GM18867 (cell line): ENCODE measurements around the gene SLC25A29.
"Not testable (repeated sequence)": the region's sequence is repeated elsewhere in the genome, so short reads cannot be mapped to it uniquely, and the experiment has no call there.

Experiments used
- ATAC-seq: cut with Tn5 transposase; IDR thresholded peaks from one replicate; pipeline ENCODE4 v1.9.1; 2021; ENCODE audit warnings: mild to moderate bottlenecking, moderate library complexity; ENCODE audit not compliant: unreplicated experiment

The SLC25A29 gene

DNA sequence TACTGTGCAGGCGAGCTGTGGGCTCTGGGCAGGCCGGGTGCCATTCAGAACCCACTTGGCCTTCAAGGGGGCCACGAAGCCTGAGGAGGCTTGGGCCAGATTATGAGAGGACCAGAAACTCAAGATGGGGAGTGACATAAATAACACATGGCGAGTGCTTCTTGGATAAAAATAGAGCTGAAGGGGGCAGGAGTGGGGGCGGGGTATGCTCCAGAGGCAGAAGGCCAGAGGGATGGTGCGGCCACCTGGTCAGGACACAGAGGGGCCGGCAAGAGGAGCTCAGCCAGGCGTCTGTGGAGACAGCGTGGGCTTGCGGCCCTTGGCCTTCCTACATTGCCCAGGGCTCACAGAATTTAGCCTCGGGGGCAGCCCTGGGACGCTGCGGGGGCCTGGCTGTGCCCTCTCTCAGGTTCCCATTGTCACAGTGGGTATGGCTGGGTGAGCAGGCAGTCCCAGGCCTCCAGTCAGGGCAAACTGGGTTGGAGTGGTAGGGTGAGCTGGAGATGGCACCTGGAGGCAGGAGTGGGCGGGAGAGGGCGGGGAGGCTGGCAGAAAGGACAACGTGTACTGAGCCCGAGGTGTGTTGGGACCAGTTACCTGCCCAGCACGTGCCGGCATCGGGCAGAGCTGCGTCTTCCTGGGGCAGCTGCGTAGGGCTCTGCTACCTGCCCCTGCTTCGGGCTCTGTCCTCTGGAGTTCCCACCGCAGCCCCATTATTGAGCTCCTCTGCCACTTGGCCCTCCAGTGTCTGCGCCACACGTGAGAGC is 7.4 kb upstream of the SLC25A29 start:
- ATAC-seq: no peak

DNA sequence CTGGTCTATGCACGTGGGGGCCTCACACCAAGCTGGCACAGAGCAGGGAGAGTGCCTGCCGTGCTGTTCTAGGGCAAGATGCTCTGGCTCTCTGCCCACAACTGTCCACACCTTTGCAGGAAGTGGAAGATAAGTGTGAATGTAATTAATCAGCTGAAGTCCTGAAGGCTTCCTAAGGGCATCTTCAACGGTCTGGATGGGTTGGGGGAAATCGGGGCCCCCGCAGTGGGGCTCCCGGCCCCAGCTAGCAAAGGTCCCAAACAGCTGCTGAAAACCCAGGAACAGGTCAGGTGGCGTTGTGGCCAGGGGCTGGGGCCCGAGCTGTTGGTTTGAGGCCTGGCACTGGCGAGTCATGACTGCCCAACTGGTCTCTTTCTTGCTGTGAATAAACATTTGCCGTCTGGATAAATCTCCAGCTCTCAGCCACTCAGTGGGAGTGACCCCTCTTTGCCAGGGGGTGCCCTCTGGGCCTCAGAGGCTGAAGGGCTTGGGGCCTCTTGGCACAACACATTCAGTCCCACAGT is 6.7 kb upstream of the SLC25A29 start:
- no peak for ATAC-seq

DNA sequence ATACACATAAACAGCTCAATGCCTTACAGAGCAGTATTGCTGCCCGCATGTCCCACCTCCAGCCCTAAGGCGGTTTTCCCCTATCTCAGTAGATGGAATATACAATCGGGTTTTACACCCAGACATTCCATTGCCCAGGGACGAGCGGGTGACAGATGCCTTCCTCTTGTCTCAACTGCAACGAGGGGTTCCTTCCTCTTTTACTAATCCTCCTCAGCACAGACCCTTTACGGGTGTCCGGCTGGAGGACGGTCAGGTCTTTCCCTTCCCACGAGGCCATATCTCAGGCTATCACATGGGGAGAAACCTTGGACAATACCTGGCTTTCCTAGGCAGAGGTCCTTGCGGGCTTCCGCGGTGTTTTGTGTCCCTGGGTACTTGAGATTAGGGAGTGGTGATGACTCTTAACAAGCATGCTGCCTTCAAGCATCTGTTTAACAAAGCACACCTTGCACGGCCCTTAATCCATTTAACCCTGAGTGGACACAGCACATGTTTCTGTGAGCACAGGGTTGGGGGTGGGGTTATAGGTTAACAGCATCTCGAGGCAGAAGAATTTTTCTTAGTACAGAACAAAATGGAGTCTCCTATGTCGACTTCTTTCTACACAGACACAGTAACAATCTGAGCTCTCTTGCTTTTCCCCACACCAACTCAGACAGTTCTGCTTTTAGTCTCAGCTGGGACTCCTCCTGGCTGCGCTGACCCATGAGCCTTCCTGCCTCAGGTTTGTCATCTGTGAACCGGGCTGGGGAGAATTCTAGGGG is 6.0 kb upstream of the SLC25A29 start:
- not testable (repeated sequence) for ATAC-seq

DNA sequence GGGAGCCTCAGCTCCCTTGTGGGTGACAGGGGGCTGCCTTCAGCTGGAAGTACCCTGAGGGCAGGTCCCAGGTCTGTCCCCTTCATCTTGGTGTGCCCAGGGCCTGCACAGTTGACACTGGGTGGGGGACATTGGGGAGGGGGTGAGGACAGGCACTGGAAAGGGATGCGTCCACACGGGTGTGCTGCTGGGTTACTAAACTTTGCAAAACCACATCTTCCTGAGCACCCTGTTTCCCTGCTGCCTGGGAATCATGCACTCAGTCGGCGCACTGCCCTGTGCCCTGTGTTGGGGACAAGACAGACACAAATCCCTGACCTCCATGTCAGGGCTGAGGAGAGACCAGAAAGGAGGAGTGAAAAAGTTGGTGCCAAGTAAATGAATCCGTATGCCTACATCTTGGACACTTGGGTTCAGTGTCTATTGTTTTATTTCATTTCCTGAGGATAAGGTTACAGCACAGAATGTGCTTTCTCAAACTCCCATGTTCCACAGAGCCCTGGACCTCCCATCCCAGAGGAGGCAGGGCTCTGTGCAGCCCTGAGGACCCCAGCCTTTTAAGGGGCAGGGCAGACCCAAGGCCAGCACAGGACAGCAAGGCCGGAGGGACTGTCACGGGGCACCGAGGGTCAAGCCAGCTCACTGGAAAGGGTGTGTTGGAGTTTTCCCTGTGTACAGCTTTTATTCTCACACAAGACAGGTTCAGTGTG is 2.9 kb upstream of the SLC25A29 start:
- ATAC-seq: no peak

DNA sequence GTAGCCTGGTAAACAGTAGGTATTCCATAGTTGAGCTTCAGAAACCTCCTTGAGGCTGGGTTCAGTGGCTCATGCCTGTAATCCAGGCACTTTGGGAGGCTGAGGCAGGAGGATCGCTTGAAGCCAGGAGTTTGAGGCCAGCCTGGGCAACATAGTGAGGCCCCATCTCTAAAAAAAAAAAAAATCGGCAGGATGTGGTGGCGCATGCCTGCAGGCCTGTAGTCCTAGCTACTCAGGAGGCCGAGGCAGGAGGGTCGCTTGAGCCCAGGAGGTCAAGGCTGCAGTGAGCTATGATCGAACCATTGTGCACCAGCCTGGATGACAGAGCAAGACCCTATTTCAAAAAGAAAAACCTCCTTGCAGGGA is 2.2 kb upstream of the SLC25A29 start:
- ATAC-seq: not testable (repeated sequence)

DNA sequence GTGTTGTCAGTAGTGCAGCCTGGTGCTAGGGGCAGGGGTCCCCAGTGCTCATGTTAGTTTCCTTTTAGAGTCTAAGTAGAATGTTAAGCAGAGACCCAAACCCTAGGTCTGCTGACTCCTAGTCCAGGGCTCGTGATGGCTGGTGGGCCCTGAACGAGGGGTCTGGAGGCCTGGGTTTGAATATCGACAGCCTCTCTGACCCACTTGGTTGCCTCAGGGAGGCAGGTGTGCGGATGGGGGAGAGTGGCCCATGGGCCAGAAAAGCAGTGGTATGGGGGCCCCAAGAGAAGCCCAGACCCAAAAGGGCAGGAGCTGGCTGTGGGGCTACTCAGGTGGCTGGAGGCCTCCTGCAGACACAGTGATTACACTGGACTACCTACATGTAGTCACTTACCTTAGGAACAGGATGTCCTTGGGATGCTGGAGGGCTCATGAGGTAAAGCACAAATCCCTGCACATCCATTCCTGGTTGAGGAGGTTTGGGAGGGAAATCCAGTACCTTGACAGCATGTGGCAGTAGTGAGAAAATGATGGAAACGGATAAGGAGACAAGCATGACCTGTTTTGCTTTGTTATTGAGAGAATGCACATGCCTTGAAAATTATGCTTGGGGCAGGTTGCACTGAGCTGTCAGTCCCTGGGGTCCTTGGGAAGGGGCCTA is 1.7 kb upstream of the SLC25A29 start:
- ATAC-seq: no peak

DNA sequence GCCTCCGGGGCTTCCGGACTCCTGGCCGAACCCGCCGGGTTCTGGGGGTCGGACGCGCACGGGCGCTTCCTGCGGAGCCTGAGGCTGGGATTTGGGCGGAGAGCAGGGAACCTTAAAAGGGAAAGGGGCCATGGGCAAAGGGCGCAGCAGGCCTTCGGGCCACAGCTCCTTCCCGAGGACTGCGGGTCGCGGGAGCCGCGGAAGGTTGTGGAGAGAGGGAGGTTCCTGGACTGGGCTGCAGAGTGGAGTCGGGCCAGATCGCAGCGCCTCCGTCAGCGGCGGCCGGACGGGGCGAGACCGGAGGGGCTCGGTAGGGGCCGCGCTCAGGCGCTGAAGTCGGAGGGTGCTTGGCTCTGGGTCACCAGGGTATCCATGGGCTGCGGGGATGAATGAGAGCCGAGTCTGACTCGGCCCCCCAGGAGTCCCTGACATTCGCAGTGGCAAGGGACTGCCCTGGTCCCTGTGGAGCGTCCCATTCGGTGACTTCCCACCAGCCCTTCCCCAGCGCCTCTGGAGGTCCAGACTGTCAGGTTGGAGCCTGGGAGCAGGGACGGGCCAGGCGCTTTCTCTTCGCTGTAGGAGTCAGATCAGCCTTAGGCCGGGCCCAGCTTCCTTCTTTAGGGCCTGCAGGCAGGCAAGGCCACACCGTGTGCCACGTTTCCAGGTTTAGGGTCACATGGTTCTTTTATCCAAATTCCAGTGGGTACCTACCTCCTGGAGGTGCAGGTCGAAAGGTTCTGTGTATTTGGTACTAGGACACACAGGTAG is 938 bp upstream of the SLC25A29 start:
- no peak for ATAC-seq

DNA sequence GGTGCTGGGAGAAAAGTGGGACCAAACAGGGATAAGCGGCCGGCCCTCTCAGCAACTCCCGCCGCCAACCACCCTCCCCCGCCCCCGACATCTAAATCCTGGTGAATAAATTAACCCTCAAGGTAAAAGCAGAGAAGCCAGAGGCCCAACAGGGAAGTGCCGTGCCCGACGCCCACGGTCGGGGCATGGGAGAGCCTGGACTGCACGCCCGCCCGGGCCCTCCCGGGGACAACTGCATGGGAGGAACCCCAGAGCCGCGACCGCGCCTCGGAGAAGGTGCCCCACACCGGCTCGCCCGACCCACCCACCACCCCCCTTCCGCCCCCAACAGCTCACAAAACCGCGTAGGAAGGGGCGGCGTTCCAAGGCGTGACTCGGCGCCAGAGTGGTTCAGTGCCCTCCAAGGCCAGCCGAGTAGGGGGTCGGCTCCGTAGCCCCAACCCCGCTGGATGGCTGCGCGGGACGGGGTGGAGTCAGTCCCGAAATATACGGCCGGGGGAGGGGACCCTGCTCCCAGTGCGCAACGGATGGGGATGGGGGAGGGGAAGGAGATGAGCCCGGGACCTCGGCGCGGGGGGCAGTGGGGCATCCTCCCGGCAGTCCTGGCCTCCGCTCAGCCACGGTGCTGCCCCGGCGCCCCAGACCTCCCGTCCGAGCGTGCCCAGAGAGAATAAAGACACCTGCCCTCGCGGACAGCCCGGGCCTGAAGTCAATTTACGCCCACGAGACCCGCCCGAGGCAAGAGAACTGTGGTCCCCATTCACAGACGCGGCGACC is 732 bp downstream of the SLC25A29 start:
- no peak for ATAC-seq

DNA sequence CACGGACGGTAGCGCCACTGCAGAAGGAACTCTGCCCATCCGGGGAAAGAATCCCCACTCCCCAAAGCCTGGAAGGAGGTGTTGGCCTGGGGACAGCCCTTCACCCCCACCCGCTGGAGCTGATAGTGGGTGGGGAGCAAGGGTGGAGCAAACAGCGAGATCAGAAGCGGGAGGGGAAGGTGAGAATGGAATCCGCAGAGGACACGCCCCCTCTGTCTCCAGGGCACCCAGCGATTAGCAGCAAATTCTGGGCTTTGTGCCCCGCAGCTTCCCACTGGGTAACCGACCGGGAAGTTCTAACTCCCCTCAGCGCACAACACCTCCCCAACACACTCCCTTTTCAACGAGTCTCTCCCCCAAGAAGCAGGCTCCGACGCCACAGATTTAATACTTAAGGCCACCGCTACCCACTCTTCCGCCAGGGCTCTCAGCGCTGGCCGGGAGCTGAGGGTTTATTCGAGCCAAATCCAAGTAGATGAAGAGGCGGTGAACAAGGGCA is 1.4 kb downstream of the SLC25A29 start:
- ATAC-seq: no peak

DNA sequence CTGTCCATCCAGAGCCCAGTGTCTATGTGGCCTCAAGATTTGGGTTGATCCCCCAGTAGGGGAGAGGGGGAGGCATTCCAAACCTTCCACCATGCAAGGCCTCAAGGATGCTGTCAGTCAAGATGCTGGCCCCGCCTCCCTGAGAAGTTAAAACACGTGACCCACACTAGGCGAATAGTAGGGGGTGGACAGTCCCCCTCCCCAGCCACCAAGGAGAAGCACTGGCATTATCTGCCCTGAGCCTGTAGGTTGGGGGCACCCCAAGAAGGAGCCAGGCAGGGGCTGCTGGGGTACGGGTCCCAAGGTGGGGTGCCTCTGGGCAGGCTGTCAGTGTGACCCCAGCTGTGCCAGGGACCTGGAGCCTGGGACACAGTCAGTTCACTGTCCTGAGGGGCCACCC is 2.3 kb downstream of the SLC25A29 start:
- ATAC-seq: no peak

DNA sequence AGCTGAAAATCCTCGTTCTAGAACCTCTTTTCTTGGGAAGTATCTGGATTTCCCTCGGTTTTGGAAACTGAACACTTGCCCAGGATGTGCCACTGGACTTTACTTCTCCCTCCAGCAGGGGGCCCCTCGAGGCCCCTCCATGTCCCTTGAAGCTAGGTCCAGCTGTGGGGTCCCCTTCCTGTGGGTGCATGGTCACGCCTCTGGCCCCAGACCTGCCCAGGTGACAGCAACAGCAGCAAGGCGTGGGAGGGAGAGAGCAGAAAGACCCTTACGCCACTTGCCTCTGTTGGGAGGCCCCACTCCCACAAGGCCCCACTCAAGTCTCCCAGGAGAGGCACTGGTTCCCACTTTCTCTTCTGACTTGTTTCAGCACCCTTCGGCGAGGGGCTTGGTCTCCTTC is 3.1 kb downstream of the SLC25A29 start:
- no peak for ATAC-seq

DNA sequence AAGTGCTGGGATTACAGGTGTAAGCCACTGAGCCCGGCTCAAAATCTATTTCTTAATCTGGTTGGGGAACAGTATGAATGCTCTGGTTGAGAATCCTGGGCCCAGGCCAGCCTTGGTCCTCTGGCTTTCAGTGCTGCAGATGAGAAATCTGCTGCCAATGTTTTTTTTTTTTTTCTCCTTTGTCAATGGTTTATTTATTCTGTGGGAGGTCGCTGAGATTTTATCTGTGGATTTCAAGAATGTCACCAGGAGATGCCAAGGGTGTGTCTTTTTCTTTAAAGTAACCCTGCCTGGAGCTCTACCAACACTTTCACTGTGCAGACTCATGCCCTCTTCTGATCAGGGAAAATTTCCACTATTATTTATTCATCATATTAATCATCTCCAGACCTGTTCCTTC is 3.6 kb downstream of the SLC25A29 start:
- no peak for ATAC-seq

DNA sequence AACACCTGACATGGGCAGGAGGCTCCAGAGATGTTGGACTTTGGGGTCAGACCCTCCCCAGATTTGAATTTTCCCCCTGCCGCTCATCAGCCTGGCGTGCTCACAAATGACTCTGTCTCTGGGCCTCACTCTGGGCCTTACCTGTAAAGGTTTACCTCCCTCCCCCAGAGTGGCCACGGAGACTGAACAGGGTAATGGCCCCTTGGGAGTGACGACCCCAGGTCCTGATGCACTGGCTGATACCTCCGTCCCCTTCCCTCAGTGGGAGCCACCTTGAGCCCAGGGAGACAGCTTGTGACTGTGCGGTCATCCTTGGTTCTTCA is 7.0 kb downstream of the SLC25A29 start:
- ATAC-seq: no peak

DNA sequence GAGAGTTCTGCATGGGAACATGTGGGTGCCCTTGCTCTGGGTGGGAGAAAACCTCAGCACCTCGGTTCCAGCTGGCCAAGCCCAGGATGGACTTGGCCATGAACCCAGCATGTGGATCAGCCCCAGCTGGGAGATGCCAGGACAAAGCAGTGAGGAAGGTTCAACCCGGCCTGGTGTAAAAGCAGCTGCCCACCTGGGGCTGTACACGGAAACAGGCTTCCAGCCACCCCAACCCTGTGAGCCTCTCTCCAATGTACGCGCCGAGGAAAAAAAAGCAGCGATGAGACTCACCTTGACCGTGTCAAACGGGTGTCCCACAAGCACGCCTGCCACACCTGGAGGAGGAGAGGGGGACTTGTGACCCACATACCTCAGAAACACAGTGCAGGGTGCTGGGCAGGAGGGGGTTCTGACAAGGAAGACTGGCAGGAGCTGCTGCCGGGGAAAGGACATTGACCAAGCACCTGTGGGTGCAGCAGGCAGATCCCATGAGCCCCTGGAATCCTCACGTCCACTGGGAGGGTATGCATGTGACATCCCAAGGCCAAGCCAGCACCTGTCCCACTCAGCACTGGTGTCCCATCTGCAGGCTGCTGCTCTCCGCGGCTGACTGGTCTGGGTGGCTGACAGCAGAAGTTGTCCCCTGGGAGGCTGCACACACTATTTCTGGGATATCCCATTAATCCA is 7.5 kb downstream of the SLC25A29 start:
- no peak for ATAC-seq

DNA sequence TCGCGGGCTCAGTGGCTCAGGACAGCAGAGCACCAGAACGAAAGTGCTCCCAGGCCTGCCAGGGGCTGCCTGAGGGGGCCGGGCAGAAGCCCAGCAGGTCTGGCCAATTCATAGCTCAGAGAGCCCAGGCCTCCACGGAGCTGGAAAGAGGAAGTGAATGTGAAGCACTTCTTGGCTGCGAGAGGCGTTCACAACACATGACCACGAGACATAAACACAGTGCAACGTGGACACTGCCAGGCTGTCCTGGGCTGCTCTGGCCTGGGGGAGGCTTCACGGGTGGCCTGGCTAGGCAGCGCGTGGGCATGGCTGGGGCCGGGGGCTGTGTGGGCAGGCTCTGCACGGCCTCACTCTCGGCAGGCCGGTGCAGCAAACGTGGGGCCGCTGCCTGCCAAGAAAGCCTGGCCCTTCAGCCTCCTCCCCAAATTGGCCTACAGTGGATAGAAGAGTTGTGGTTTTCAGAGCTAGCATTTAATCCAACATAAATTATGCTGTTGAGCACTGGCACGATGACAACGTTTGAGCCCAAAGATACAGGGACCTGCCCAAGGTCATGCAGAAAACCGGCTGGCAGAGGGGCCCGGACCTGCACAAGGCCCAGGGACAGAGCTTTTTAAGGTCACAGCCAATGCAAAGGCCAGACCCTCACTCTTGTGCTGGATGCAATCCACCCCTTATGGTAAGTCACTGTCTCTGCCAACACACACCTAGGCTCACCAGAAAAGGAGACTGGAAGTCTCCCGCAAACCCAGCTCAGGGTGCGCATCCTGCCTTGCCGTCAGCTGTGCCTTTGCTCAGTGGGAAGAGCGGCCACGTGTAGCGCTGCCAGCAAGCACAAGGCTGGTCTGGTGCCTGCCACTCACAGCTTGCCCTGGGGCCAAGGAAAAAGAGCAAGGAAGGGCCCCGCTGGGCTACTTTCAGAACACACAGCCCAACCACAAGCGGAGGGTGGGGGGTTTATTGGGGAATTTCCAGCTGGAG is 8.6 kb downstream of the SLC25A29 start:
- peak; percentile 89 for ATAC-seq

DNA sequence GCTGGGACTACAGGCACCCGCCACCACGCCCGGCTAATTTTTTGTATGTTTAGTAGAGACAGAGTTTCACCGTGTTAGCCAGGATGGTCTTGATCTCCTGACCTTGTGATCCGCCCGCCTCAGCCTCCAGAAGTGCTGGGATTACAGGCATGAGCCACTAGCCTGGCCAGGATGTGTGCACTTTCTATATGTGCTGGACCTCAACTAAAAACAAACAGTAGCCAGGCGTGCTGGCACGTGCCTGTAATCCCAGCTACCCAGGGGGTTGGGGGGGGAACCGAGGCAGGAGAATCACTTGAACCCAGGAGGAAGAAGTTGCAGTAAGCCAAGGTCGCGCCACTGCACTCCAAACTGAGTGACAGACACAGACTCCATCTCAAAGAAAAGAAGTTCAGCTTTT is 9.5 kb downstream of the SLC25A29 start:
- ATAC-seq: not testable (repeated sequence)

DNA sequence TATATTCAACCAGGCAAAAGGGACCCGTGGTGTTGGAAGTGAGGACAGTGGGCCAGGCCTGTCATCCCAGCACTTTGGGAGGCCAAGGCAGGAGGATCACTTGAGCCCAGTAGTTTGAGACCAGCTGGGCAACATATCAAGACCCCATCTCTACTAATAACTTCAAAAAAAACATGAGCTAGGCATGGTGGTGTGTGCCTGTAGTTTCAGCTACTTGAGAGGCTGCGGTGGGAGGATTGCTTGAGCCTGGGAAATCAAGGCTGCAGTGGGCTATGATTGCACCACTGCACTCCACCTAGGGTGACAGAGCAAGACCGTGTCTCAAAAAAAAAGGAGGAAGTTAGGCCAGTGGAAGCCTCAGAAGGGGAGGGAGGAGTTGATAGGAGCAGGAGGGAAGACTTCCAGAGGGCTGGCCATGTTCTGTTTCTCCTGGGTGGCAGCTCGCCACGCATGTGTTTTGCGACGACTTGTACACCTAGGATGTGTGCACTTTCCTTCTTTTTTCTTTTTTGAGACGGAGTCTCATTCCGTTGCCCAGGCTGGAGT is 10.1 kb downstream of the SLC25A29 start:
- ATAC-seq: no peak
